Upper lobe of right lung (tissue), 1 donor: ENCODE data around the gene PKP1. TPM values are rescaled to one million over a fixed set of nuclear protein-coding genes. Genes with fewer than 3 reads are reported as not detected.

Experiments used
- ATAC-seq: fragments of 200-7000 bp; cut with Tn5 transposase; one replicate; pipeline ENCODE4 v1.9.1; 2020; ENCODE audit warnings: mild to moderate bottlenecking, moderate library complexity
- DNase-seq: peaks from one replicate; pipeline ENCODE4 v3.0.0-alpha.2; 2020
- H3K27ac ChIP-seq: fragments of 200-600 bp; one replicate; pipeline ENCODE4 v1.8.0; 2022
- H3K27me3 ChIP-seq: fragments of 200-600 bp; one replicate; pipeline ENCODE4 v1.8.0; 2022; ENCODE audit warnings: mild to moderate bottlenecking
- H3K36me3 ChIP-seq: fragments of 200-600 bp; one replicate; pipeline ENCODE4 v1.8.0; 2022
- H3K4me1 ChIP-seq: fragments of 200-600 bp; one replicate; pipeline ENCODE4 v1.8.0; 2022
- H3K4me3 ChIP-seq: fragments of 200-600 bp; one replicate; pipeline ENCODE4 v1.8.0; 2022; ENCODE audit warnings: mild to moderate bottlenecking
- H3K9me3 ChIP-seq: fragments of 200-600 bp; one replicate; pipeline ENCODE4 v1.8.0; 2022
- intact Hi-C: fragments of 100-400 bp; cut with DNase I; formaldehyde crosslinking; loops from one replicate; pipeline ENCODE4 v1.11.0; 2022
- total RNA-seq: library from RNA; stranded (reverse); fragmentation: NEBNext Ultra II Directional; extraction: Animal tissue kit (Norgen Biotek cat#: 25700); gene quantifications from one replicate; pipeline ENCODE4 v1.2.1, GENCODE V29; 2021
- TF ChIP-seq, protein P1 (sequence below): fragments of 200-600 bp; IDR thresholded peaks from one replicate; pipeline ENCODE4 v1.8.0; 2022; ENCODE audit warnings: antibody characterized with exemption
- donor health status: DM: no; HTN: yes; CAD: no; lungs with severe emphysema.

The PKP1 gene
- total RNA-seq, 1 donor from 2014 or later: 0.69 TPM

DNA sequence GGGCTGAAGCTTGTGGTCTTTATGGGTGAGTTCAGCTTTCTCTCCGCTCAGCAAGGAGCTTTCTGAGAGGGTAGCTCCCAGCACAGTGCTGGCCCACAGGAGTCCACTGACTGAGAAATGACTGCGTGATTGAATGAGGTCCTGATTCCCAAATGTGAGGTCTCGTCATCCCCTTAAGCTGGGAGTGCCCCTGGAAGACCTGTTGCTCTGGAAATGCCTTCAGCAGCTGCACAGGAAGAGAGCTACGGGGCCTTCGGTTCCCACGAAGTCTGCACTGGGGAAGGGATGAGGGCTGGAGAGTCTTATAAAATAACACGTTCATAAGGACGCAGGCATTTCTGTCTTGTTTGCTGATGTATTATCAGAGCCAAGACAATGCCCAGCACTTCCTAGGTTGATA, 80.2 kb downstream of the PKP1 start:
- Histone ChIP-seq H3K4me3 (no peak overlapping the region), H3K4me1 (no peaks in the 10 kb centered on the region), H3K9me3 (no peaks in the 10 kb centered on the region), H3K36me3 (no peaks in the 10 kb centered on the region), H3K27me3 (no peaks in the 10 kb centered on the region), H3K27ac (no peak overlapping the region)
- peak; percentile 20 for DNase-seq
- ATAC-seq: no peak
- TF ChIP-seq, protein P1, sequence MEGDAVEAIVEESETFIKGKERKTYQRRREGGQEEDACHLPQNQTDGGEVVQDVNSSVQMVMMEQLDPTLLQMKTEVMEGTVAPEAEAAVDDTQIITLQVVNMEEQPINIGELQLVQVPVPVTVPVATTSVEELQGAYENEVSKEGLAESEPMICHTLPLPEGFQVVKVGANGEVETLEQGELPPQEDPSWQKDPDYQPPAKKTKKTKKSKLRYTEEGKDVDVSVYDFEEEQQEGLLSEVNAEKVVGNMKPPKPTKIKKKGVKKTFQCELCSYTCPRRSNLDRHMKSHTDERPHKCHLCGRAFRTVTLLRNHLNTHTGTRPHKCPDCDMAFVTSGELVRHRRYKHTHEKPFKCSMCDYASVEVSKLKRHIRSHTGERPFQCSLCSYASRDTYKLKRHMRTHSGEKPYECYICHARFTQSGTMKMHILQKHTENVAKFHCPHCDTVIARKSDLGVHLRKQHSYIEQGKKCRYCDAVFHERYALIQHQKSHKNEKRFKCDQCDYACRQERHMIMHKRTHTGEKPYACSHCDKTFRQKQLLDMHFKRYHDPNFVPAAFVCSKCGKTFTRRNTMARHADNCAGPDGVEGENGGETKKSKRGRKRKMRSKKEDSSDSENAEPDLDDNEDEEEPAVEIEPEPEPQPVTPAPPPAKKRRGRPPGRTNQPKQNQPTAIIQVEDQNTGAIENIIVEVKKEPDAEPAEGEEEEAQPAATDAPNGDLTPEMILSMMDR: no peak
- intact Hi-C loops: loop anchor here (5.0 kb wide), 1 partner anchor 111 kb away; no protein-coding TSS in a partner anchor

DNA sequence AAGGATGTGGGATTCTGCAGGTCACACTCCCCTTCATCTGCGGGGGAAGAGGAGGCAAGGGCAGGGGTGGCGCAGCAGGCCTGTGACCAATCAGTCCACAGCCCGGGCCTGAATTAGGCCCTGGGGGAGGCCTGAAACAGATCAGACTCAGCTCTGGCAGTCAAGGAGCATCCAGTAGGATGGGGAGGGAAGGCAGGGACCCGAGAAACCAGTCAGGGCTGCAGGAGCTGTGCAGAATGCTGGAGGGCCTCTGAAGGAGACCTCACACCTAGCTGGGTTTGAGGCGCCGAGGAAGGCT, 81.5 kb downstream of the PKP1 start:
- H3K9me3 ChIP-seq: no peaks in the 10 kb centered on the region
- TF ChIP-seq, protein P1: no peak
- H3K4me1 ChIP-seq: no peaks in the 10 kb centered on the region
- H3K4me3 ChIP-seq: no peak overlapping the region
- ATAC-seq: no peak
- peak; percentile 40 for DNase-seq
- H3K36me3 ChIP-seq: no peaks in the 10 kb centered on the region
- H3K27me3 ChIP-seq: no peaks in the 10 kb centered on the region
- intact Hi-C loops: loop anchor here (5.0 kb wide), 1 partner anchor 112 kb away; no protein-coding TSS in a partner anchor
- H3K27ac ChIP-seq: no peak overlapping the region

DNA sequence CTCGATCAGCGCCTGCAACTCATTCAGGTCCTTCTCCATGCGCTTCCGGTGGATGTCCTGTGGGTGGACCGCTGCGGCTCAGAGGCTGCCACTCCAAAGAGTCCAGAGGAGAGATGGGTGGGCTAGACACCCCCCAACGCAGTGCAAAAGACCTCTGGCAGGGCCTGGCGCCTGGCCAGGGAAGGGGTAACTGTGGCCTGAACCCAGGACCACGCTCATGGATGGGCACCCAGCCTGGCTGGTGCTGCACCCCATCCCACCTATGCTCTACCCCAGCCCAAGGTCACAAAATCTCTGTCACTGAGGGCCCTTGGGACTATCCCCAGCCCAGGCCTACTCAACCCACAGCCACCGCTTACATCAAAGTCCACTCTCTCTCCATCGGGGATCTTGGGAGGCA, 81.9 kb downstream of the PKP1 start:
- peak; percentile 60 for DNase-seq
- intact Hi-C loops: no loop called here
- Histone ChIP-seq H3K9me3 (no peaks in the 10 kb centered on the region), H3K27me3 (peaks cover 3% of the 10 kb centered on the region), H3K36me3 (no peaks in the 10 kb centered on the region), H3K4me3 (no peak overlapping the region), H3K27ac (no peak overlapping the region), H3K4me1 (no peaks in the 10 kb centered on the region)
- ATAC-seq: no peak
- TF ChIP-seq, protein P1: no peak

DNA sequence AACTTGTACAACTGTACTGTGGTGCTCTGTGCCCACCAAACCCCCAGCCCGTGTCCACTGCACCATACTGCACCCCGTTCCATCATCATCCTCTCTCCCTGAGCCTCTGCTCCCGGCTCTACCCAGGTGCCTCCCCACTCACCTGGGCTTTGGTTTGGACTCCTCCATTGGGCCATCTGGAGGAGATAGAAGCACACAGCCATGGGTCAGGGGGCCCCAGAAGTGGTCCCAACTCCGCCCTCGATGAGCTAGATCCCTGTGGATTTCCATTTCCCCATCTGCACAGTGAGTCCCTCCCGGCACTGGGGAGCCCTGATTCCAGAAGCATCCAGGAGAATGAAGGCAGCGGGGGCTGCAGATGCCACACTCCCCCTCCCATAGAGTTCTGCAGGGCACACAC, 83.4 kb downstream of the PKP1 start:
- intact Hi-C loops: no loop called here
- H3K9me3 ChIP-seq: no peaks in the 10 kb centered on the region
- DNase-seq (no peak), ATAC-seq (no peak)
- TF ChIP-seq, protein P1: no peak
- H3K27me3 ChIP-seq: peaks cover 7% of the 10 kb centered on the region
- no peaks in the 10 kb centered on the region for H3K4me1 ChIP-seq
- no peaks in the 10 kb centered on the region for H3K36me3 ChIP-seq
- H3K27ac ChIP-seq: no peak overlapping the region
- H3K4me3 ChIP-seq: no peak overlapping the region

DNA sequence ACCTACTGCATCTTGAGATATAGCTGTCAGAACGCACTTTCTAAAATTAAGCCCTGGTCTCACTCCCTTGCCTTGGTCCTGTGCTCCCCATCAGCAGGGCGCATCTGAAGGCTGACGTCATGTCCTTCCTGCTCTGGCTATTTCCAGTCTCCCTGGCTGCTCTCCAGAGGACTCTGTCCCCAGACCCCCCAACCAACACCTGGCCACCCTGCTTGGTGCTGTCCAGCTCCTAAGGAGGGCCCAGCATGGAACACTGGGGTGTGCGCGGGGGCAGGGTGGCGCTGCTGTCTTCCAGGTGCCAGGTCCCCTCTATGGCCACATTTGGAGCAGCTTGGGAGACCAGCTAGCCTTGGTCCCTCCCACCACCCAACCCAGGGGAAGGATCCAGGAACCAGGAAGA, 85.9 kb downstream of the PKP1 start:
- TF ChIP-seq, protein P1: no peak
- DNase-seq (no peak), ATAC-seq (peak; percentile 6)
- no peaks in the 10 kb centered on the region for H3K4me1 ChIP-seq
- H3K9me3 ChIP-seq: no peaks in the 10 kb centered on the region
- H3K27me3 ChIP-seq: peaks cover 7% of the 10 kb centered on the region
- intact Hi-C loops: no loop called here
- H3K4me3 ChIP-seq: no peak overlapping the region
- no peaks in the 10 kb centered on the region for H3K36me3 ChIP-seq
- no peak overlapping the region for H3K27ac ChIP-seq

DNA sequence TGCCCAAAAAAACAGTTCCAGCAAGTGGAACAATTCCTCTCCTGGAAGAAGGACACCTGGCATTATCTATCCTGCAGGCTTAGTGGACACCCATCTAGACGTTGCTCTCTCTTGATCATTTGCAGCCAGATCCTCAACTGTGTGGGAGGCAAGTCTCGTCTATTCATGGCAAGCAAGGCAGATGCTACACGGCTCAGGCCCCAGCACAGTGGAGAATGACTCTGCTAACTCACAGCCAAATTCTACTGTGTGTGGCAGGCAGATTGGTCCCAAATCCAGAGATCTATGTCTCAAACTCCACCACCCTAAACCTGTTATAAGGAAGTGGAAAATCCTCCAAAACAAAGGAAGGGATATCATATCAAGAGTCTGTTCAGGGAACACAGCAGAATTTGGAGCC, 87.2 kb downstream of the PKP1 start:
- no peak overlapping the region for H3K4me3 ChIP-seq
- TF ChIP-seq, protein P1: no peak
- DNase-seq: no peak
- peaks cover 7% of the 10 kb centered on the region for H3K27me3 ChIP-seq
- H3K27ac ChIP-seq: no peak overlapping the region
- H3K9me3 ChIP-seq: no peaks in the 10 kb centered on the region
- no peaks in the 10 kb centered on the region for H3K36me3 ChIP-seq
- no peak for ATAC-seq
- intact Hi-C loops: no loop called here
- H3K4me1 ChIP-seq: no peaks in the 10 kb centered on the region
